Stimulated activated CD8-positive, alpha-beta memory T cell treated with anti-CD3 and anti-CD28 coated beads, Interleukin-12 subunit alpha, Interleukin-12 subunit beta, amount 100 ng/mL, for 4 hours (primary cell): ENCODE data around the gene JPH3.

ENCODE experiments used
- DNase-seq: peaks from one replicate; pipeline ENCODE4 v3.0.0-alpha.2; 2020; ENCODE audit warnings: low read depth

The JPH3 gene

DNA sequence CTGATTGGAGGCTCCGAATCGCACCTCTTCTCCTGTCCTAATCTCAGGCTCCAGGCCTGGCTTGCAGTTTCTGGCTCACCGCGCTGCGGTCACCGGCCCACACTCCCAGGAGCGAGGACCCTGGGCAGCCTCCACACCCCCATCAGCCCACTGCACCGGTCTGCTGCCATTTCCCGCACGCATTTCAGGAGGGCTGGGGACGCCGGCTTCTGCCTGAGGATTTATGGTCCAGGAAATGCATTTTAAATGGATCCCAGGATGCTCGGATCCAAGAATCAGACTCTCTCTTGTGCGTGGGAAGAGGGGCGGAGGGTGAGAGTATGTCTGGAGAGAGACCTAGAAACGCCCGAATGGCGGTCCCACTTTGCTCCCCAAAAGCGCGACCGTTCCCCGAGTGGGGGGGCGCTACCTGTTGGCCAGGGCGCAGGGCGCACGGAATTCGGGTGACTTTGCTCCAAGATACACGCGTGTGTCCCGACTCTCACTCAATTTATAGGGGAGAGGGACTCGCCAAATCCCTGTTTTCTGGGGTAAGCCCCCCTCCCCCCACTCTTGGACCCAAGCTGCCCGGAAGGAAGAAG lies 817 bp upstream of the JPH3 start:
- no peak for DNase-seq

DNA sequence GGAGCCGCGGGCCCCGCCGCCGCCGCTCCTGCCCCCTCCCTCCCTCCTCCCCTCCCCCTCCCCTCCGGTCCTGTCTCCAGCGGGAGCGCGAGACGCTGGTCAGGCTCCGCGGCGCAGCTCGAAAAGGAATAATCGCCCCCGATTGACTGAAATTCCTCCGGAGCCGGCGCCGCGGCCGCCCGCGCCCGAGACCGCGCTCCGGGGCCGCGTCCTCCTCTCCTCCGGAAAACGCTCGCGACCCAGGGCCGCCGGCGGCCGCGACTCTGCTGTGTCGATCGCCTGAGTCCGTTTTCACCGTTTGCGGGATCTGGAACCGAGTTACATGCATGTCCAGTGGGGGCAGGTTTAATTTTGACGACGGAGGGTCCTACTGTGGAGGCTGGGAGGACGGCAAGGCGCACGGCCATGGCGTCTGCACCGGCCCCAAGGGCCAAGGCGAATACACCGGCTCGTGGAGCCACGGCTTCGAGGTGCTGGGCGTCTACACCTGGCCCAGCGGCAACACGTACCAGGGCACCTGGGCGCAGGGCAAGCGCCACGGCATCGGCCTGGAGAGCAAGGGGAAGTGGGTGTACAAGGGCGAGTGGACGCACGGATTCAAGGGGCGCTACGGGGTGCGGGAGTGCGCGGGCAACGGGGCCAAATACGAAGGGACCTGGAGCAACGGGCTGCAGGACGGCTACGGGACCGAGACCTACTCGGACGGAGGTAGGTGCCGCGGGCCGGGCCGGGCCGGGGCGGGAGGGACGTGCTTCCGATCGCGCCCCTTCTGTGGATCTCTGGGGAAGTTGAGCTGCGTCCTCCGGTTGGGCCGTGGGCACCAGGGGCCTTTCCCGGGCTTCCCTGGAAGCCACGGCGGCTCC lies 744 bp downstream of the JPH3 start:
- DNase-seq, result no peak

DNA sequence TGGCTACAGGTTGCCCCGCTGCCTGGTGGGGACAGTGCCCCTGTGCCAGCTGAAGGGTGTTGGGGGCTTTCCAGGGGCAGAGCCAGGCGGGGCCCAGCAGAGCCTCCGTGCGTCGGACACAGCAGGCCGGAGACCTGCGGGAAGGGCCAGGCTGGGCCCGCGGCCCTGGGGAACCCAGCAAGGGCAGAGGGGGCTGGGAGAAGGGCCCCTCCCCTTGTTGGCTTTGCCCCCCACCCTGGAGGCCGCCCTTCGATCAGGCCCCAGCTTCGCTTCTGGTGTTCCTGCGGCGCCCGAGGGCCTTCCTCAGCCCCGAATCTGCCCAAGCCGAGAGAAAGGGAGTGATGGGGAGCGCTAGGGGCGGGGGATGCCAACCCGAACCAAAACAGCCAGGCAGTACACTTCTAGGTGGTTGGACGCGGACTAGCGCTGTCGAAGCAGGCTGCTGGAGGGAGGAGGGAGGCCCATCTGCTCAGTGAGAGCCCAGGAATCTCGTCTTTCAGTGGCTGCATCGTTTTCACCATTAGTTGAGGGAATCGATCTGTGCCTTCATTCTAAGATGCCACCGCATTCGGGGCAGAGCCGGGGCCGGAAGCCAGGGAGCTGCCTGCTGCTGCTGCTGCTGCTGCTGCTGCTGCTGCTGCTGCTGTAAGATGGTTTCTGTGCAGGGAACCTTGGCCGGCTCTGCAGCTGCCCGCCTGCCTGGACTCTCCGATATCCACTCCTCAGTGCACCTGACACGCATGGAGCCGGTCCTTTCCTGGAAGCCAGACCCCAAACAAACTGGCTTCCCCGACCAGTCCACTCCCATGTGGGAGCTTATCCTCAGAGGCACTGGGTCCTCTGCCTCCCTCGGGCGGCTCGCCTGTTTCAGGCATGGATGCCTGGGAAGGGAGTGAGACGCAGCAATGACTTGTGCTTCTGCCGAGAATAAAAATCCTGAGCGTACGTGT lies 1.7 kb downstream of the JPH3 start:
- no peak for DNase-seq

DNA sequence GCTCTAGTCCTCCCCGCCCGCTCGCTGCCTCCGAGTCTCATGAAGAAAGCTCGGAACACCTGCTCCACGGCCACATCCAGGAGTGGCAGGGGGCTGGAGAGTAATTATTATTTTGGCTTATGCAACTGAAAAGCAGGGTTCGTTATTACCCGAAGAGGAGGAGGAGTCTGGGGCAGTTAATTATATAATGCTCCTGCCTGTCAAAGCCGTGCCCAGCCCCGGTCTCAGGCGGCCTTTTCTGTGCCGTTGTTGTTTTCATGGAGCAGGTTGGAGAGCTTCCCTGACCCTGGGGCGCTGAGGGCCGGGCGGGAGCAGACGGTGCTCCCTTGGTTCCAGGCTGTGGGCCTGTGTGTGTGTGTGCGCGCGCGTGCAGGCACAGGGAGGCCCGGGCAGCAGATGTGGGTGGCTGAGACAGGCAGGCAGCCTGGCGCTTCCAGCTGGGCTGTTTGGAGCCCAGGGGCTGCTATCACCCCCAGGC lies 2.4 kb downstream of the JPH3 start:
- no peak for DNase-seq

DNA sequence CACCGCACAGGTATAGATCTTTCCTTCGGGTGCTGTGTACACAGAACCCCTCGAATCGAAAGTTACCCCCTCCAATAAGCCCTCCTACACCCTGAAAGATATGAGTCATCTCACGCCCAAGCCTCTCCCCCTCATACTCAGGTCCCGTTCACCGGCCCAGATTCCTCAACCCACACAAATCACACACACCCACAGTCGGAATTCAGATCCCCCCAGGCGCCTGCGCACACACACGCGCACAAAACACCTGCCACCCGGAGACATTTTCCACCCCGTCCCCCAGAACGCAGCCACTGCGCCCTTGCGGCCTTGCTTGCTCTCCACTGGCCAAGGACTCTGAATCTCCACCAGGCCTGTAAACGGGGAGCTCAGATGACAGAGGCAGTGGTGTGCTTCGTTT lies 4.9 kb downstream of the JPH3 start:
- no peak for DNase-seq

DNA sequence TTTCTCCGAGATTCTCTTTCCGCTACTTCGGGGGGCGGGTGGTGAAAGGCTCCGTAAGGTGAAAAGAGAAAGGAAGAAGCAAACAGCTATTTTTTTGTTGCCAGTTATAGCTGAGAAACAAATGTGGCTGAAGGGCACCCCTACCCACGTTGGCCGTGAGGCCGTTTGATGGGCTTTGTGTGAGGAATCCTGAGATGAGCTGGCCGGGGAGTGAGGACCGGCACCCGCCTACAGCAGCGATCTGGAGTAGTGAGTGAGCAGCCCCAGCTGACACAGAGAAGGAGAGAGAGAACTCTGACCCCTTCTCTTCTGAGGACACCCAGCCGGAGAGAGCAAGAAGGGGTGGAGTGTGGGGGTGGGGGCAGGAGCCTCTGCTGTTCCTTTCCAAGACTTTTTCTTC lies 5.6 kb downstream of the JPH3 start:
- DNase-seq, result no peak

DNA sequence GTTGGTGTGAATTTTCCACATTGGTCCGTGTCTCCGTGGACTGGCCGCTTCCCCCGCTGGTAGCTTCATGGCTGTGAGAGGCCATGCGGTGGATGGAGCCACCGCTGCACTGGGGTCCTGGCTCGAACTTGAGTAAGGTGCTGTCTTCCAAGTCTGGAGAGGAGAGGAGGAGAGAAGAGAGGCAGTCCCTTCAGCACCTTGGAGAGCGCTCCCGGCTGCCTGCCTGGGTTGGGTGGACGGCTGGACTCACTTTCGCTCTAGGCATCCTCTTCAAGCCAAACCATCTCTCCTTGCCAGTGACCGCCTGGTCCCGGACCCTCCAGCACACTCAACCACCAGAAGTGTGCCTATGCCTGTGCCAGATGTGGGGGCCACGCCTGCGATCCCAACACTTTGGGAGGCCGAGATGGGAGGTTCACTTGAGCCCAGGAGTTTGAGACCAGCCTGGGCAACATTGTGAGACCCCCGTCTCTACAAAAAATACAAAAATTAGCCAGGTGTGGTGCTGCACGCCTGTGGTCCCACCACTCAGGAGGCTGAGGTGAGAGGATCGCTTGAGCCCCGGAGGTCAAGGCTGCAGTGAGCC lies 6.2 kb downstream of the JPH3 start:
- DNase-seq, result no peak

DNA sequence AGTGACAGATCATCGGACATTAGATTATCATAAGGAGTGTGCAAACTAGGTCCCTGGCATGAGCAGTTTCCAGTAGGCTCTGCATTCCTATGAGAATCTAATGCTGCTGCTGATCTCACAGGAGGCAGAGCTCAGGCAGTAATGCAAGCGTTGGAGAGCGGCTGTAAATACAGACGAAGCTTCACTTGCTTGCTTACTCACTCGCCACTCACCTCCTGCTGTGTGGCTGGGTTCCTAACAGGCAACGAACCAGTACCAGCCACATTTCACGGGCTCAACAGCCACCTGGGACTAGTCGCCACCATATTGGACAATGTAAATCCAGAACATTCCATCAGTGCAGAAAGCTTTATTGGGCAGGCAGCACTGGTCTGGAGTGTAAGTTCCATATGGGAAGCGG lies 7.7 kb downstream of the JPH3 start:
- no peak for DNase-seq

DNA sequence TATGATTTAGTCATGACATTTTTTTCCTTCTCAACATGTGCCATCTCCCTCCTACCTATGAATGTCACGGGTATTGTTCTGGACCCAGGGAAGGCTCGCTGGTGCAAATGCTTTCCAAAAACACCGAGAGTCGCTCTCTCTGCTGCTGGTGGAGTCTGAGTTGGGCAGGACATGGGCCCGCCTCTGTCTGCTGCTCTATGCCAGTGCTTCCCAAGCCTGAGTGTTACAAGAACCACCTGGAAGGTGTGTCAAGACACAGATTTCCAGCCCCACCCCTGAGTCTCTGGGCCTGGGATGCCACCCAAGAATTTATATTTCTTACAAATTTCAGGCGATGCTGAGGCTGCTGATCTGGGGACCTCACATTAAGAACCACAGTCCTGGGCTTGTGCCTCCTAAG lies 9.1 kb downstream of the JPH3 start:
- no peak for DNase-seq

DNA sequence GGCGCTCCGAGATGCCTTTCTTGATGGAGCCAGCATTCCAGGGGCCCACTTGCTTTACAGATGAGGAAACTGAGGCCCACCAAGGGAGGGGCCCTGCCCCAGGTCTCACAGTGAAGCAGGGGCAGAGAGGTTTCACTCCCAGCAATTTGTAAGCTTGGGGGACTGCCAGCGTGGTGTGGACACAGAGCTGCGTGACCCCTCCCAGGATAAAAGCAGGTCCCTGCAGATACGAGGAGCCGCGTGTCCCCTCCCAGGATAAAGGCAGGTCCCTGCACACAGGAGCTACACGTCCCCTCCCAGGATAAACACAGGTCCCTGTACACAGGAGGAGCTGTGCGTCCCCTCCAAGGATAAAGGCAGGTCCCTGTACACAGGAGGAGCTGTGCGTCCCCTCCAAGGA lies 11.7 kb downstream of the JPH3 start:
- DNase-seq, result no peak

DNA sequence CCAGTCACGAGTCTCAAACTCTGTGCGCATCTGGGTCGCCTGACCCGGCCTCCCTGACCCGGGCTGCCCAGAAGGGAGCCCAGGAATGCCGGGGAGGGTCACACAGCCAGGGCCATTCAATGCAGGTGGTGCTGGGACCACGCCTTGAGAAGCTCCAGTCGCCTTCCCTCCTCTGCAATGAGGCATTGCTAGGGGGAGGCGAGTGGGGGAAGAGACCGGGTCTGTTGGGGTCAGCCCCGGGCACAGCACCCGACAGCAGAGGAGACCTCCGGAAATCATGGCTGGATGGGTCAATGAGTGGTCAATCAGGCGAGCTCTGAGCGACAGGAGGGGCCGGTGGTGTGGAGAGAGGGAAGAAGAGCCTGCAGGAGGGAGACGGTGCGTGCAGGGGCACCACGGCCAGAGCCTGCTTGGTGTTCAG lies 13.3 kb downstream of the JPH3 start:
- DNase-seq, result no peak

DNA sequence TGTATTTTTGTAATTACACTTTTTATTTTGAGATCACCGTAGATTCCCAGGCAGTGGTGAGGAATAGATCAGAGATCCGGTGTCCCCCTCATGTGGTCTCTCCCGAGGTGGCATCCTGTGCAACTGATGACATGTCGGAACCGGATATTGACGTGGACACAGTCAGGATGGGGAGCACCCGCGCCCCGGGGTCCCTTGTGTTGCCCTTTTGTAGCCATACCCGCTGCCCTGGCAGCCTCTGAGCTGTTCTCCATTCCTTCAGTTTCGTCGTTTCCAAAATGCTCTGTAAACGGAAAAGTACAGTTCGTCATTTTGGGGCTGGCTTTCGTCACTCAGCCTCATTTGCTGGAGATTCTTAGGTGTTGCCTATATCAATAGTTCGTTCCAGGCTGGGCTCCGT lies 14.2 kb downstream of the JPH3 start:
- no peak for DNase-seq

DNA sequence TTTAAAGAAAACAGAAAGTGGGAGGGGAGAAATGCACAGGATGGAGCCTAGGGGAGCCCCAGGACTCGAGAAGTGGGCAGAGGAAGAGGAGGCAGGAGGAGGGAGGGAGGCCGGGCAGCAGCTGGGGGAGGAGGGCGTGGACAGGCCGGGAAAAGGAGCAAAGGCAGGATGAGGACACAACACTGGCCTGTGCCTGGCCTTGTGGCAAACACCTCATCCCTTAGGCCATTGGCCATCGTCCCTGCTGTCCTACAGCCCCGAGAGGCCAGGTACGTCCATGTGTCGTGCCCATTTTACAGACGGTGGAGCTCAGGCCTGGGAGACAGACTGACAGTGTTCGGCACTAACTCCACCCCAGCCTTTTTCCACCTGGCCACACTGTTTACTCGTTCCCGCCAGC lies 15.9 kb downstream of the JPH3 start:
- no peak for DNase-seq

DNA sequence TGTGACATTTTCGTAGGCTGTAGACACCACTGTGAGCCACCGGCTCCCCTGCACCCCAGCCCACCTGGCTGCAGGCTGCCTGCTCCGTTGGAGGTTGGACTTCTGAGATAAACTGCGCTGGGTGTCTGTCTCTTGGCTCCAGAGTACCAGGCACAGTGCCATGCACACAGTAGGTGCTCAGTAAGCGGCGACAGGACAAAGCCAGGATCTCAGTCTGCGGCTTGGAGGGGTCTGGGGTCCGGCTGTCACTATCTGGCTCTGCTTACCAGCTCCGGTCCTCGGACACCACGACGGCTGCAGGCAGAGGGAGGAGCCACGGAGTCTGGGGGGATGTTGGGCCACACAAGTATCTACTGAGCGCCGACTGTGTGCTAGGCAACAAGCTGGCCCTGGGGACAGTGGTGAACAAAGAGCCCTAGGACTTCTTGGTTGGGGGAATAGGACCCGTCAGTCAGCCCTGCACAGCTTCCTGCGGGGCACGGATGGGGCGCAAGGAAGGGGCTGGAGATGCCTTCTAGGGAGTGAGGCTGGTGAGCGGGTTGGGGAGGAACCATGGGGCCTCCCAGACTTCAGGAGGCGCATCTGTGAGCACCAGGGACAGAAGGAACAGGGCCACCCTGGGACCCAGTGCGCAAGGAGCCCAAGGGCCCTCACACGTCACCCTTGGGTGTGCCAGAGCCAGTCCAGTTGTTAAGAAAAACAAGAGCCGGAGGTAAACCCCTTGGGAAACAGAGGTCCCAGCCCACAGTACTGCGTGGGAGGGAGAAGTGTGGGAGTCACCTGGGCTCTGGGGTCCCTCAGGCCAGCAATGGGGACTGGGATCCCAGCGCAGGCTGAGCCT lies 17.3 kb downstream of the JPH3 start:
- DNase-seq, result no peak

DNA sequence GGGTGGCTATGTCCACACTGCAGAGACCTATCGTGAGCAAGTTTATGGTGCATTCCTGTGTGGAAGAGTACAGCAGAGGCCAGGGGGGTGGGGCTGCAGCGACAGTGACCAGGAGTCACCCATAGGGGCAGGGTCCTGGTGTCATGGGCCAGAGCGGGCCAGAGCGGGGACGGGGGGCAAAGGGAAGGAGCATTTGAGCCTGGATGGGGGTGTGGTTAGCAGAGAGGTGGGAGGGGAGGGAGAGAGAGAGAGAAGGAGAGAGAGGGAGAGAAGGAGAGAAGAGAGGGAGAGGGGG lies 17.8 kb downstream of the JPH3 start:
- no peak for DNase-seq

DNA sequence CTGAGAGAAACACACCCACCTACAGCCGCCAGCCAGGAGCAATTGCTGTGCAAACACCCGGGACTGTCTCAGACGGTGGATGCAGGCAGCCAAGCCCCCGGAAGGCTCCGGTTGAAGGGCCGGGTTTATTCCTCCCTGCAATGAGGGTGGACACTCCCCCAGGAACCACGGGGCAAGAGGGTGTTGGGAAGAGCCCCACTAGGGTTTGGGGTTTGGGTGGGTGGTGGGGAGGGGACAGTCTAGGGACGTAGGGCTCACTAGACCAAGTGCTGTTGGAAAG lies 19.2 kb downstream of the JPH3 start:
- no peak for DNase-seq

DNA sequence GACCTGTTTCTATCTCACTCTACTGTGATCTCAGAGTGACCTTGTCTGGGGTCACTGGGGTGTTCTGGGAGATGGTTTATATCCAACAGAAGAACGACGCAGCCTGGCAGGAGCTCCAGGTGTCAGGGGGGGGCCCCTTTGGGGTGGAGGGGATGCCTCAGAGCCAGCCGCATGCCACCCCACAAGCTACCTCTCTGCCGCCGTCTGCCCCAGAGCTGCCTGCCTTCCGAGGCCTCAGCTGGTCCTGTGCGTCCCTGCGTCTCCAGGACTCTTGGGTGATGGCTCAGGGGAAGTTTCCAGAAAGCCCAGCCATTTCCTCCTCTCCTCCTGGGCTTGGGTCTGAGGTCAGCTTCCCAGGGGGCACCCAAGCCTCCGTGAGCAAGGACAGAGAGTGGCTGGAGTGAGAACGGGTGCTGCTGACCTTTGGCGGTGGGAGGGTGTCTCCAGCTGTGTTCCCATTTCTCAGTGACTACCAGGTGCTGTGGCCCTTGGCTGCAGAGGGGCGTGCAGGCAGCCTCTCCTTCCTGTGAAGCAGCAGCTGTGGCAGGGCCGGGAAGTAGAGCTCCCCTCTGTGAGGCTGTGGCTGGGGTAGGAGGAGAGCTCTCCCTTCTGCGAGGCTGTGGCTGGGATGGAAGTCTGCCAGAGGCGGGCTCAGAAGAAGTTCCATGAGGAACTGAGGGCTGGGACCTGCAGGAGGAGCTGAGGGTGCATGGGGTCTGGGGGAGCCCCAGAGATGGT lies 19.8 kb downstream of the JPH3 start:
- DNase-seq, result no peak

DNA sequence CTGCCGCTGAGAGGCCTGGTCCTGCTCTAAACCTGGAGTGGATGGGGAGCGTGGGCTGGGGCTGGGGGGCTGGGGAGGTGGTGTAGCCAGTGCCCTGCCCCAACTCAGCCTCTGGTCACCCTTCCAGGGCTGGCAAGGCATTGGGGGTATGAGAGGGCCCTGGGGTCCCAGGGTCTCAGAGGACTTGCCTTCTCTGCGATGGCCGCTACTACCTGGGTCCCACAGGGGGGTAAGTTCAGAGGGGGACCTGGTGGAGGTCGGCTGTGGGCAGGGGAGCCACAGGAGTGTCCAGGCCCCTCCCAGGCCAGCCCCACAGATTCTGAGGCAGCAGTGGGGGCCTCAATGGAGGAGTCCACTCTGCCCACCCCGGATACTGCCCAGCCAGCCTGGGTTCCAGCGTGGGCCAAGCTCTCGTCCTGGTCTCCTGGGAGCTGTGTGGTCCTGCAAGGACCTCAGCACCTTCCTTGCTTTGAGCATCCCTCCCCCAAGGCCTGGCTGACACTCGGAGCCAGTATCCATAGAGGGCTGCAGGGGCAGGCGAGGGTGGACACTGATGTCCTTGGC lies 20.5 kb downstream of the JPH3 start:
- DNase-seq, result no peak

DNA sequence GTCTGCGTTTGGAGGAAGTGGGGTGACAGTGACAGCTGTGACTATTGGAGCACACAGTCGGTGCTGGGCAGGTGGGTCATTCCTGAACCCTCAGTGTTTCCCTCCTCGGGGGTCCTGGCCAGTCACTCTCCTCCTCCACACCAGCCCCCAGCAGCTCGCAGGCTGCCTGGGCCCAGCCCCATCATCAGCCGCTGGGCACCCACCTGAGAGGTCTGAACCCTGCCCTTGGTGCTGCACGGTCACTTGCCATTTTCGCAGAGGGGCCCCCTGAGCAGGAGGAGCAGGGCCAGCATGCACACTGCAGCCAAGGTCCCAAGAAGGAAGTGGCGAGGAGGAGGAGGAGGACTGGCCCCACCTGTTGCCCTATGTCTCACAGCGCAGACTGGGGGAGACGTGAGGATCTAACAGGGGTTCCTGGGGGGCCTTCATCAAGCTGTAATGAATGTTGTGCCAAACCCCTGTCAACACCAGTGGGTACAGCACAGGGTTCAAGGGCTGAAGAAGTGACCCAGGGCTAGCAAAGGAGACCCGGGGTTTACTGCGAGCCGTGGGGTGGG lies 23.0 kb downstream of the JPH3 start:
- DNase-seq, result no peak

DNA sequence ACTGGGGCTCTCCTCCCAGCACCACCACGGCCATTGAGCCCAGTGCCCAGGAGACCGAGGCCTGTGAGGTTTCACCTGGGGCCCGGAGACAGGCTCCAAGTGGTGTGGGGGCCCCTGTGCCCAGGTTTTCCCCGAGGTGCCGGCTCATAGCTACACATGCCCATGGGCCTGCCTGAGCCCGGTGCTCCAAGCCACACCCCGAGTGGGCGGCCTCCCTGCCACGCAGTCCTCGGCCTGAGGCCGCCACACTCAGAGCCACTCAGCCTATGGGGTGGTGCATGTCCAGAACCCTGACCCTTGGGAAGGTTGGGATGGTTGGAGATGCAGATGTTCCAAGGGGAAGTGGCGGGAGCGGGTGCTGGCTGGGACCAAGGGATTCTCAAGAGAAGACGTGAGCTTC lies 24.1 kb downstream of the JPH3 start:
- no peak for DNase-seq
